Astrocyte (in vitro differentiated cells and primary cell): ENCODE measurements around the gene TTYH3. TPM values are rescaled to one million over a fixed set of nuclear protein-coding genes. Genes with fewer than 3 reads are reported as not detected.

Experiments
- DNase-seq: peaks from one replicate; pipeline ENCODE4 v3.0.0-alpha.2; 2010; ENCODE audit warnings: low read depth
- FAIRE-seq: peaks from 2 replicates; lab custom pipeline; 2011; peaks lifted over from hg19 to GRCh38; lab: Jason Lieb, UNC
- H2AFZ ChIP-seq: 2 replicates; pipeline ENCODE4 v1.6.0; 2012; ENCODE audit warnings: low read depth, low read length, inconsistent platforms
- H3K27ac ChIP-seq: 2 replicates; pipeline ENCODE4 v1.5.1; 2011; ENCODE audit warnings: low read depth, low read length, inconsistent platforms
- H3K27me3 ChIP-seq: 2 replicates; pipeline ENCODE4 v1.6.0; 2011; ENCODE audit warnings: low read length, inconsistent platforms; ENCODE audit not compliant: insufficient read depth
- H3K36me3 ChIP-seq: 2 replicates; pipeline ENCODE4 v1.5.1; 2011; ENCODE audit warnings: low read length, inconsistent platforms; ENCODE audit not compliant: insufficient read depth
- H3K4me1 ChIP-seq: 2 replicates; pipeline ENCODE4 v1.5.1; 2011; ENCODE audit warnings: low read length, inconsistent platforms; ENCODE audit not compliant: insufficient read depth
- H3K4me2 ChIP-seq: 2 replicates; pipeline ENCODE4 v1.6.0; 2012; ENCODE audit warnings: low read length, inconsistent platforms
- H3K4me3 ChIP-seq: 2 replicates; pipeline ENCODE4 v1.5.1; 2011; ENCODE audit warnings: low read depth, mild to moderate bottlenecking, low read length, inconsistent platforms; ENCODE audit not compliant: insufficient read depth
- H3K79me2 ChIP-seq: 2 replicates; pipeline ENCODE4 v1.6.0; 2012; ENCODE audit warnings: mild to moderate bottlenecking, low read length, inconsistent platforms; ENCODE audit not compliant: insufficient read depth
- H3K9ac ChIP-seq: 2 replicates; pipeline ENCODE4 v1.6.0; 2012; ENCODE audit warnings: mild to moderate bottlenecking, low read length, inconsistent platforms
- H3K9me3 ChIP-seq: 2 replicates; pipeline ENCODE4 v1.5.1; 2012; ENCODE audit warnings: low read depth, mild to moderate bottlenecking, low read length, inconsistent platforms; ENCODE audit not compliant: insufficient read depth
- H4K20me1 ChIP-seq: 2 replicates; pipeline ENCODE4 v1.6.0; 2012; ENCODE audit warnings: low read length, inconsistent platforms; ENCODE audit not compliant: insufficient read depth
- H3K27ac Mint-ChIP-seq: one replicate; pipeline ENCODE4 v1.8.0; 2021; ENCODE audit warnings: mild to moderate bottlenecking, mixed read lengths; ENCODE audit not compliant: unreplicated experiment
- H3K27me3 Mint-ChIP-seq: one replicate; pipeline ENCODE4 v1.8.0; 2021; ENCODE audit warnings: low read depth, mixed read lengths; ENCODE audit not compliant: unreplicated experiment
- H3K36me3 Mint-ChIP-seq: one replicate; pipeline ENCODE4 v1.8.0; 2021; ENCODE audit warnings: low read depth, mixed read lengths; ENCODE audit not compliant: unreplicated experiment
- H3K4me1 Mint-ChIP-seq: one replicate; pipeline ENCODE4 v1.8.0; 2021; ENCODE audit warnings: low read depth, mixed read lengths; ENCODE audit not compliant: unreplicated experiment
- H3K4me3 Mint-ChIP-seq: one replicate; pipeline ENCODE4 v1.8.0; 2021; ENCODE audit warnings: mild to moderate bottlenecking, moderate library complexity, mixed read lengths; ENCODE audit not compliant: unreplicated experiment
- H3K9me3 Mint-ChIP-seq: one replicate; pipeline ENCODE4 v1.8.0; 2021; ENCODE audit warnings: mild to moderate bottlenecking, mixed read lengths; ENCODE audit not compliant: unreplicated experiment
- CTCF ChIP-seq: IDR thresholded peaks from 2 replicates; pipeline ENCODE4 v1.5.1; 2011; ENCODE audit warnings: low read depth, mild to moderate bottlenecking, inconsistent platforms, low read length, moderate library complexity; ENCODE audit not compliant: insufficient read depth
- EZH2 ChIP-seq: IDR thresholded peaks from 2 replicates; pipeline ENCODE4 v1.6.1; 2012; ENCODE audit warnings: mild to moderate bottlenecking, low read length, inconsistent platforms; ENCODE audit not compliant: insufficient read depth
- total RNA-seq: library from RNA; stranded (reverse); gene quantifications from 2 replicates; pipeline ENCODE4 v1.2.1, GENCODE V29; 2021

The TTYH3 gene
- total RNA-seq, 1 donor from 2014 or later, result 273 TPM

GRCh38 chr7:2687338-2687869 lies 55.6 kb downstream of the TTYH3 start:
- Mint-ChIP-seq H3K9me3 (peaks cover 2% of the 10 kb centered on the region), H3K4me1 (peaks cover 13% of the 10 kb centered on the region), H3K27ac (no peak overlapping the region), H3K36me3 (peaks cover 5% of the 10 kb centered on the region), H3K4me3 (peak overlapping the region; percentile 20), H3K27me3 (peaks cover 20% of the 10 kb centered on the region)
- no peak for FAIRE-seq
- no peak for TF ChIP-seq EZH2
- no peak for TF ChIP-seq CTCF
- no peak overlapping the region for H3K27ac ChIP-seq
- H3K9me3 ChIP-seq, result no peaks in the 10 kb centered on the region
- H3K36me3 ChIP-seq, result no peaks in the 10 kb centered on the region
- H3K4me1 ChIP-seq, result peaks cover 33% of the 10 kb centered on the region
- H3K9ac ChIP-seq, result peak overlapping the region; percentile 40
- DNase-seq, result peak; percentile 55
- H2AFZ ChIP-seq, result no peak overlapping the region
- H3K4me3 ChIP-seq, result peak overlapping the region; percentile 37
- H3K27me3 ChIP-seq, result peaks cover 8% of the 10 kb centered on the region
- H4K20me1 ChIP-seq, result peaks cover 5% of the 10 kb centered on the region
- H3K79me2 ChIP-seq, result no peaks in the 10 kb centered on the region
- peak overlapping the region; percentile 76 for H3K4me2 ChIP-seq

GRCh38 chr7:2687881-2688318 lies 56.1 kb downstream of the TTYH3 start, which contains the start of gene AMZ1:
TSS of gene AMZ1 (plus strand) at chr7:2688202. CDS start at chr7:2700452, 12,250 bp downstream.
- Histone ChIP-seq H3K4me1 (peaks cover 33% of the 10 kb centered on the region), H3K9me3 (no peaks in the 10 kb centered on the region), H3K36me3 (no peaks in the 10 kb centered on the region), H3K79me2 (no peaks in the 10 kb centered on the region), H3K27ac (no peak within 1 kb of the TSS), H4K20me1 (peaks cover 5% of the 10 kb centered on the region), H3K4me3 (peak within 1 kb of the TSS; percentile 49), H3K9ac (peak within 1 kb of the TSS; percentile 46), H2AFZ (peak within 1 kb of the TSS; percentile 63), H3K27me3 (peaks cover 8% of the 10 kb centered on the region), H3K4me2 (peak within 1 kb of the TSS; percentile 76)
- Mint-ChIP-seq H3K9me3 (no peaks in the 10 kb centered on the region), H3K4me3 (peak within 1 kb of the TSS; percentile 83), H3K27ac (peak within 1 kb of the TSS; percentile 72), H3K4me1 (peaks cover 13% of the 10 kb centered on the region), H3K27me3 (peaks cover 20% of the 10 kb centered on the region), H3K36me3 (peaks cover 5% of the 10 kb centered on the region)
- no peak for FAIRE-seq
- peak; percentile 37 for TF ChIP-seq EZH2
- no peak for TF ChIP-seq CTCF
- DNase-seq, result no peak
